GM12875 (cell line): Measurements from ENCODE around the gene PFKL.

Experiments used
- H3K4me3 ChIP-seq: one replicate; pipeline ENCODE4 v1.5.1; 2011; ENCODE audit warnings: low read depth, low read length, control low read depth
- TF ChIP-seq, protein P1 (sequence below): IDR thresholded peaks from 2 replicates; pipeline ENCODE4 v1.5.1; 2011; ENCODE audit warnings: low read depth, mild to moderate bottlenecking, control low read depth, inconsistent platforms, low read length, moderate library complexity, borderline replicate concordance; ENCODE audit not compliant: insufficient read depth

PFKL gene

DNA sequence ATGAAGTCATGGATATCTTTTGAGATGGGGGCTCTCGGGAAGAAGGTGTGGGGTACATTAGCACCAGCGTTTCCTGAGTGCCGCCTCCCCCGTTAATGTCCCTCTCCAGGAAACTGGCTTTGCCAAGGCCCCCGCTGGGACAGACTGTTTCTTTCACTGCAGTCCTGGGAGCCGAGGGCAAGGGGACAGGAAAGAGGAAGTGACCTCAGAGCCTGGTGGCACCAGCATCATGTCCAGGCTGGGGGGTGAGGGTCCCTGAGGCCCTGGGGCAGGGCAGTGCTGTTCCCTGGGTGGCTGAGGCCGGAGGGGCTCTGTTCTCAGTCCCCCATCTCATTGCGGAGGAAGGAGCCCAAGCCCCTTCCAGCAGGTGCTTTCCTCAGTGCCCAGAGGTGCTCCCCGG, 5.8 kb downstream of the PFKL start:
- TF ChIP-seq, protein P1, sequence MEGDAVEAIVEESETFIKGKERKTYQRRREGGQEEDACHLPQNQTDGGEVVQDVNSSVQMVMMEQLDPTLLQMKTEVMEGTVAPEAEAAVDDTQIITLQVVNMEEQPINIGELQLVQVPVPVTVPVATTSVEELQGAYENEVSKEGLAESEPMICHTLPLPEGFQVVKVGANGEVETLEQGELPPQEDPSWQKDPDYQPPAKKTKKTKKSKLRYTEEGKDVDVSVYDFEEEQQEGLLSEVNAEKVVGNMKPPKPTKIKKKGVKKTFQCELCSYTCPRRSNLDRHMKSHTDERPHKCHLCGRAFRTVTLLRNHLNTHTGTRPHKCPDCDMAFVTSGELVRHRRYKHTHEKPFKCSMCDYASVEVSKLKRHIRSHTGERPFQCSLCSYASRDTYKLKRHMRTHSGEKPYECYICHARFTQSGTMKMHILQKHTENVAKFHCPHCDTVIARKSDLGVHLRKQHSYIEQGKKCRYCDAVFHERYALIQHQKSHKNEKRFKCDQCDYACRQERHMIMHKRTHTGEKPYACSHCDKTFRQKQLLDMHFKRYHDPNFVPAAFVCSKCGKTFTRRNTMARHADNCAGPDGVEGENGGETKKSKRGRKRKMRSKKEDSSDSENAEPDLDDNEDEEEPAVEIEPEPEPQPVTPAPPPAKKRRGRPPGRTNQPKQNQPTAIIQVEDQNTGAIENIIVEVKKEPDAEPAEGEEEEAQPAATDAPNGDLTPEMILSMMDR, result no peak
- H3K4me3 ChIP-seq, result no peak overlapping the region

DNA sequence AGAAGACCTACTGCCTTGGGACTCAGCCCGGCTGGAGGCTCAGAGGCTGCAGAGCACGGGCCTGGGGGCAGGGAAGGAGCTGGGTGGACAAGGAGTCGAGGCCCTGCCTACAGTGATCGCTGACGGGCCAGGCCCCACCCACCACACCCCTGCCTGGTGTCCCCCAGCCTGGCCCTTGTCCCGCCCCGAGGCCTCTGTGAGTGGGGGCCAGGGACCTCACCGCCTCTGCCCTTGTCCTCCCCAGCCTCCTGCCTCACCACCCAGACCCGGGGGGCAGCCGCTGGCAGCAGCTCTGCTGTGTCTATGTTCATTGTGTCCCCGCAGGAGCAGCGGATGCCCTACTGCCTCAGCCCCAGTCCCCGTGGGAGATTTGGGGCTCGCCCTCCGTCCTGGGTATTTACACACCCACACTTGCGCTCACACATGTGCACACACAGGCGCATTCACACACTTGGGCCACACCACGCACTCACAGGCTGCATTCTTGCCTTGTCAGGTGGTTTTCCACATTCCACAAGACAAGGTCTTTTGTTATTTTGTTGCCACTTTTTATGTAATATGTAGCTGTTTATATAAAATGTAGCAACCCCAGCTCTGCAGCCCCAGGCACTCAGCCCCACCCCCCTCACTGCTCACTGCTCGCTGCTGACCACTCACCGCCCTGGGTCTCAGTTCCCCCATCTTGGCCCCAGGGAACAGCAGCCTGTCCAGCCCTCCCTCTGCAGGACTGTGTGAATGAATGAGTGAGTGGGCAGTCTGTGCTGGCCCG, 7.3 kb downstream of the PFKL start:
- H3K4me3 ChIP-seq, result no peak overlapping the region

DNA sequence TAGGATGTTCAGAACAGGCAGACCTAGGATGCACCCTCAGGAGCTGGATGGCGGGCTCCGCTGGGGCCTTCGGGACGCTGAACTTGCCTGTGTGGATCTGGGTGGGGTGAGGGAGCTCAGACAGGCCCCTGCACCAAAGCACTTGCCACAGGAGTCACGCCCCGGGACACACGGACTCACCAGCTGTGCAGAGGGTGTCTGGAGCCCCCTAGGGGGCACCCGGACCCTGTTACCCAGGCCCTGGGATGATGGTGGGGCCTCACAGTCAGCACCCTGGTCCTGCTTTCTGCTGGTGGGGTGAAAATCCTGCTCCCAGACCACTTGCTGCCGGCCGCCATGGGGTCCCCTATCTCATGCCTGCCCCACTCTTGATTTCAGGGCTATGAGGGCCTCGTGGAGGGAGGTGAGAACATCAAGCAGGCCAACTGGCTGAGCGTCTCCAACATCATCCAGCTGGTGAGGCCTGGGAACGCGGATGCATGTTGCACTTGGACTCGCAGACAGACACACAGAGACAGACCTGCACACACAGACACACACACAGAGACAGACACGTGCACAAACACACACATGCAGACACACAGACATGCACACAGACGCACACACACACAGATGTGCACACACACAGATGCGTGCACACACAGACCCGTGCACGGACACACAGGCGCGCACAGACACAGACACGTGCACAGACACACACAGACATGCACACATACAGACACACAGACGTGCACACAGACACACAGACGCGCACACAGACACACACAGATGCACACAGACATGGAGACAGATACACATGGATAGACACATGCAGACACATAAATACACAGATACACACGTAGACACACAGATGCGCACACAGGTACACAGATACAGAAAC, 11.0 kb downstream of the PFKL start:
- TF ChIP-seq, protein P1, result peak; percentile 29; the same call in 1 of the 2 replicates
- no peak overlapping the region for H3K4me3 ChIP-seq

More for the DNA sequence above, 7.3 kb downstream of the PFKL start:
- TF ChIP-seq, protein P1, result no peak

DNA sequence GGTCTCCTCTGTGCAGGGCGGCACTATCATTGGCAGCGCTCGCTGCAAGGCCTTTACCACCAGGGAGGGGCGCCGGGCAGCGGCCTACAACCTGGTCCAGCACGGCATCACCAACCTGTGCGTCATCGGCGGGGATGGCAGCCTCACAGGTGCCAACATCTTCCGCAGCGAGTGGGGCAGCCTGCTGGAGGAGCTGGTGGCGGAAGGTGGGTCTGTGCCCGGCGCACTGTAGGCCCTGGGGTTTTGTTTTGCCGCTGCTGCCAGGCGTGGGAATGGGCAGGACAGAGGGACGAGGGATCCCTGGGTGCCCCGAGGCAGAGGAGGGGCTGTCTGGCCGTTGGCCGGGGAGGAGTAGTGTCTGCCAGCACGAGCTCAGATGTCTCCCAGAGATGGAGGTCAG, 12.2 kb downstream of the PFKL start:
- no peak overlapping the region for H3K4me3 ChIP-seq
- TF ChIP-seq, protein P1, result no peak

DNA sequence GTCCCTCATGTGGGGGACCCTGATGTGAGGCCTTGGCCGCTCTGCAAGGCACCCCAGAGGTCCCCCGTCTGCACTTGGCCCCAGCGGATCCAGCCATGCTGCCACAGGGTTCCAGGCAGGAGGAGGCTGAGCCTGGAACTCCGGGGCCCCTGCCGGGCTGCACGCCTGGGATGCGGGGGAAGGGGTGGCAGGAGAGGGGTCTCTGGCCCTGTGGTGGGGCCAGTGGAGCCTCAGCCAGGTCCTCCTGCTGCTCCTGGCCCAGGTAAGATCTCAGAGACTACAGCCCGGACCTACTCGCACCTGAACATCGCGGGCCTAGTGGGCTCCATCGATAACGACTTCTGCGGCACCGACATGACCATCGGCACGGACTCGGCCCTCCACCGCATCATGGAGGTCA, 12.9 kb downstream of the PFKL start:
- H3K4me3 ChIP-seq, result no peak overlapping the region
- TF ChIP-seq, protein P1, result no peak

DNA sequence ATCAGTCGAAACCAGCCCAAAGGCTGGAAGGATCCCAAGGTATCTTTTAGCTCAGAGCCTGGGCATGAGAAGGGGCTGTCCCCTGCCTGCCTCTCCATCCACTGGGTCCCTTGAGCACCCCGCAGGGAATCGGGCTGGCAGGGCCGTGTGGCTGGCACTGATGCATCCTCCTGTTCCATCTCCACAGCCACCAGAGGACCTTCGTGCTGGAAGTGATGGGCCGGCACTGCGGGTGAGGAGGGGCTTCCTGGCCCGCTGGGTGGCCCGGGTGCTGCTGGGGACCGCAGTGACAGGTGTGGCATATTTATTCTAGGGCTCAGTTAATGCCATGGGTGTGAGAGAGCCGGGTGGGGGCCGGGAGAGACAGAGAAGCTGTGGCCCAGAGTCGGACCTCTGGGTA, 13.6 kb downstream of the PFKL start:
- H3K4me3 ChIP-seq, result no peak overlapping the region
- TF ChIP-seq, protein P1, result no peak

DNA sequence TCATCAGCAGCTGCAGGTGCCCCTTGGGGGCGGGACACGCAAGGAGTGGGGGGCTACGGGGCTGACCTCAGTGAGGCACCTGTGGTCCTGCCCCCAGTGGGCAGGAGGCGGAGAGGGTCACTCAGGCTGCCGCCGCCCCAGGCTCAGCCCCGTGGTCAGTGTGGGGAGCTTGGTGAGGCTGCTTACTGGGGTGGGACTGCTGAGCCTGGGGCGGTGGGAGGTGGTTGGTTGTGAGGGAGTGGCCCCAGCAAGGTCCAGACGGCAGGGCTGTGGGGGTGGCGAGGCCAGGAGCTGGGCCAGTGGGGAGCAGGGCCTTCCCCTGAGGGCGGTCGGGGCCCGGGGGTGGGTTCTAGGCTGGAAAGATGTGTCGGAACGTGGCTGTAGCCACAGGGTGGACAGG, 14.3 kb downstream of the PFKL start:
- TF ChIP-seq, protein P1, result no peak
- H3K4me3 ChIP-seq, result no peak overlapping the region
